Lung (tissue), 12 donors: ENCODE data around the gene SHB. TPM values are rescaled to one million over a fixed set of nuclear protein-coding genes. Genes with fewer than 3 reads are reported as not detected.

Source experiments
- ATAC-seq: fragments of 200-7000 bp; cut with Tn5 transposase; one replicate; pipeline ENCODE4 v1.9.1; 2020; ENCODE audit warnings: moderate number of reproducible peaks; ENCODE audit not compliant: insufficient read depth, low FRiP score
- DNase-seq, 3 donors: peaks; one replicate each; pipeline ENCODE4 v3.0.0-alpha.2; 2013 to 2017
- H3K27ac ChIP-seq, 2 donors: one replicate each; pipeline ENCODE4 v1.5.1; 2013; ENCODE audit warnings: mild to moderate bottlenecking in 2 of 2, moderate library complexity in 2 of 2, control low read depth in 1 of 2, inconsistent platforms in 1 of 2, low read depth in 1 of 2, low read length in 1 of 2
- H3K27me3 ChIP-seq, 3 donors: one replicate each; pipeline ENCODE4 v1.5.1; 2013; ENCODE audit warnings: low read length in 2 of 3; ENCODE audit not compliant: control insufficient read depth in 3 of 3, insufficient read depth in 3 of 3
- H3K36me3 ChIP-seq, 4 donors: one replicate each; pipeline ENCODE4 v1.5.1; 2013; ENCODE audit warnings: low read length in 4 of 4, mild to moderate bottlenecking in 1 of 4, moderate library complexity in 1 of 4; ENCODE audit not compliant: control insufficient read depth in 4 of 4, insufficient read depth in 4 of 4
- H3K4me1 ChIP-seq, 5 donors: one replicate each; pipeline ENCODE4 v1.5.1; 2013; ENCODE audit warnings: low read length in 5 of 5, mild to moderate bottlenecking in 2 of 5, moderate library complexity in 1 of 5; ENCODE audit not compliant: control insufficient read depth in 5 of 5, insufficient read depth in 5 of 5
- H3K4me3 ChIP-seq: one replicate; pipeline ENCODE4 v1.5.1; 2013; ENCODE audit warnings: mild to moderate bottlenecking, control low read depth, moderate library complexity
- H3K9ac ChIP-seq, 2 donors: one replicate each; pipeline ENCODE4 v1.5.1; 2013; ENCODE audit warnings: low read length in 2 of 2, control low read depth in 1 of 2; ENCODE audit not compliant: insufficient read depth in 1 of 2
- H3K9me3 ChIP-seq, 4 donors: one replicate each; pipeline ENCODE4 v1.5.1; 2013; ENCODE audit warnings: low read length in 3 of 4, mild to moderate bottlenecking in 1 of 4, moderate library complexity in 1 of 4; ENCODE audit not compliant: control insufficient read depth in 4 of 4, insufficient read depth in 3 of 4
- WGBS, 2 donors: extraction: QIAGEN DNeasy Blood & Tissue Kit; methylation state at CpG; one replicate each; pipeline ENCODE4 v1.1.7; 2013; 5-methylcytosine and 5-hydroxymethylcytosine counted together
- polyA plus RNA-seq, 2 donors: library from polyadenylated mRNA; stranded (reverse); fragments of 200-250 nt; gene quantifications; one replicate each; pipeline ENCODE4 v1.2.1, GENCODE V29; 2013
- total RNA-seq, 2 donors: library from RNA; depleted of rRNA in 1 of 2; stranded (reverse); fragments of >200 nt in 1 of 2; gene quantifications; one replicate each; pipeline ENCODE4 v1.2.1, GENCODE V29; 2014 to 2021
- TF ChIP-seq, protein P1 (sequence below): IDR thresholded peaks from 2 replicates; pipeline ENCODE4 v1.5.1; 2012; ENCODE audit warnings: mild to moderate bottlenecking; ENCODE audit errors: control extremely low read depth, extremely low read depth
- donor health status: control.
- donor health status: control.
- donor health status: Bipolar disorder and iron deficiency.
- donor health status: healthy.
- donor health status: DM: yes; HTN: yes; CAD: no.

Gene SHB
- total and polyA plus RNA-seq, 4 donors = 10.8 to 32.3 (median 14.4) TPM

DNA sequence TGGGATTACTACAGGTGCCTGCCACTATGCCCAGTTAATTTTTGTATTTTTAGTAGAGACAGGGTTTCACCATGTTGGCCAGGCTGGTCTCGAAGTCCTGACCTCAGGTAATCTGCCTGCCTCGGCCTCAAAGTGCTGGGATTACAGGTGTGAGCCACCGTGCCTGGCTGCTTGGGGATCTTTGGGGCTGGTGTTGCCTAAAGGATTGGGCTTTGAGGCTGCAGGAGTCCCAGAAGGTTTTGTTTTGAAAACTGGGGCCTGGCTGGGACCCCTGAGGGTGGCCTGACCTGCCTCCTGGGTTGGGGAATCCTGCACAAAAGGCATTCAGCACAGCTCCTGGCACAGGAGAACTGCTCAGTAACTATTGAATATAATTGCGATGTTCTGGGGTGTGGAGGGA is 25.1 kb upstream of the SHB start:
- ATAC-seq = no peak
- TF ChIP-seq, protein P1, sequence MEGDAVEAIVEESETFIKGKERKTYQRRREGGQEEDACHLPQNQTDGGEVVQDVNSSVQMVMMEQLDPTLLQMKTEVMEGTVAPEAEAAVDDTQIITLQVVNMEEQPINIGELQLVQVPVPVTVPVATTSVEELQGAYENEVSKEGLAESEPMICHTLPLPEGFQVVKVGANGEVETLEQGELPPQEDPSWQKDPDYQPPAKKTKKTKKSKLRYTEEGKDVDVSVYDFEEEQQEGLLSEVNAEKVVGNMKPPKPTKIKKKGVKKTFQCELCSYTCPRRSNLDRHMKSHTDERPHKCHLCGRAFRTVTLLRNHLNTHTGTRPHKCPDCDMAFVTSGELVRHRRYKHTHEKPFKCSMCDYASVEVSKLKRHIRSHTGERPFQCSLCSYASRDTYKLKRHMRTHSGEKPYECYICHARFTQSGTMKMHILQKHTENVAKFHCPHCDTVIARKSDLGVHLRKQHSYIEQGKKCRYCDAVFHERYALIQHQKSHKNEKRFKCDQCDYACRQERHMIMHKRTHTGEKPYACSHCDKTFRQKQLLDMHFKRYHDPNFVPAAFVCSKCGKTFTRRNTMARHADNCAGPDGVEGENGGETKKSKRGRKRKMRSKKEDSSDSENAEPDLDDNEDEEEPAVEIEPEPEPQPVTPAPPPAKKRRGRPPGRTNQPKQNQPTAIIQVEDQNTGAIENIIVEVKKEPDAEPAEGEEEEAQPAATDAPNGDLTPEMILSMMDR = no peak
- WGBS, 2 donors = 92% methylated on average over 4 of the region's 4 CpGs
- Histone ChIP-seq H3K4me1 (peaks cover 0 to 2% (median 0%) of the 10 kb centered on the region in 5 donors), H3K9ac (no peak overlapping the region), H3K27me3 (no peaks in the 10 kb centered on the region), H3K9me3 (peaks cover 0 to 3% (median 0%) of the 10 kb centered on the region in 4 donors), H3K36me3 (no peaks in the 10 kb centered on the region), H3K27ac (no peak overlapping the region), H3K4me3 (no peak overlapping the region)
- DNase-seq = no peak

DNA sequence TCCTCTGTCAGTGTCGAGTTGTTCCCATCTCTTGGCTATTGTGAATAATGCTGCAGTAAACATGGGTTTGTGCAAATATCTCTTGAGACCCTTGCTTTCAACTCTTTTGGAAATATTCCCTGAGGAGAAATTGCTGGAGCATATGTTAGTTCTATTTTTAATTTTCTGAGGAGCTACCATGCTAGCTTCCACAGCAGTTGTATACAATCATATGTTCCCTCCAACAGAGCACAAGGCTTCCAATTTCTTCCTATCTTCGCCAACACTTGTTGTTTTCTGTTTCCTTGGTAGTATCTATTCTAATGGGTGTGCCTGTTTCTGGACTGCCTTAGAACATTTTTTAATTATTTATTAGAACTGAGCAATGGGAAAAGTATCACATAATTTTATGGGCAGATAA is 23.6 kb upstream of the SHB start:
- no peaks in the 10 kb centered on the region for H3K36me3 ChIP-seq
- no peak overlapping the region for H3K4me3 ChIP-seq
- no peak overlapping the region for H3K27ac ChIP-seq
- no peak overlapping the region for H3K9ac ChIP-seq
- no peak for ATAC-seq
- no peak for DNase-seq
- no peaks in the 10 kb centered on the region for H3K27me3 ChIP-seq
- TF ChIP-seq, protein P1 = no peak
- H3K4me1 ChIP-seq = peaks cover 0 to 3% (median 0%) of the 10 kb centered on the region in 5 donors
- peaks cover 0 to 3% (median 0%) of the 10 kb centered on the region in 4 donors for H3K9me3 ChIP-seq
- WGBS, 2 donors = 91 to 93% methylated on average over 2 of the region's 2 CpGs

DNA sequence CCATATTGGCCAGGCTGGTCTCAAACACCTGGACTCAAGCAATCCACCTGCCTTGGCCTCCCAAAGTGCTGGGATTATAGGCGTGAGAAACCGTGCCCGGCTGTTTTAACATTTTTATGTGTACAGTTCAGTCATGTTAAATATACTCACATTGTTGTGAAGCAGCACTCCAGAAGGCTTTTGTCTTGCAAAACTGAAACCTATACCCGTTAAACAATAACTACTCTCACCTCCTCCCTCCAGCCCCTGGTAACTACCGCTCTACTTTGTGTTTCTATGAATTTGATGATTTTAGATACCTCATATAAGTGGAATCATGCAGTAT is 23.1 kb upstream of the SHB start:
- peaks cover 0 to 3% (median 0%) of the 10 kb centered on the region in 5 donors for H3K4me1 ChIP-seq
- H3K4me3 ChIP-seq = no peak overlapping the region
- H3K27ac ChIP-seq = no peak overlapping the region
- H3K9ac ChIP-seq = no peak overlapping the region
- WGBS, 2 donors = 91 to 93% methylated on average over 5 of the region's 5 CpGs
- H3K9me3 ChIP-seq = peaks cover 0 to 3% (median 0%) of the 10 kb centered on the region in 4 donors
- TF ChIP-seq, protein P1 = no peak
- ATAC-seq (no peak), DNase-seq (no peak)
- H3K27me3 ChIP-seq = no peaks in the 10 kb centered on the region
- H3K36me3 ChIP-seq = no peaks in the 10 kb centered on the region
